ENCODE measurements around the gene RNF43.

GRCh38 chr17:58416937-58417299, 416 bp downstream of the RNF43 start:
- TF ChIP-seq CTCF (IDR thresholded peaks at IDR 0.05; ENCODE audit: insufficient read depth, low read length) (no peak), POLR2AphosphoS5 (IDR thresholded peaks at IDR 0.05; ENCODE audit: low read depth) (no peak), REST (IDR thresholded peaks at IDR 0.05; ENCODE audit: insufficient replicate concordance, low read depth) (no peak)
